Memory B cell (primary cell): Measurements from ENCODE around the gene ATIC.
"Not testable (repeated sequence)": the region's sequence is repeated elsewhere in the genome, so short reads cannot be mapped to it uniquely, and the experiment has no call there.

ENCODE experiments used
- ATAC-seq: fragments of 150-1000 bp; cut with Tn5 transposase; 2 replicates; pipeline ENCODE4 v1.10.0; 2021; ENCODE audit warnings: low read depth, mild to moderate bottlenecking, moderate library complexity
- DNase-seq, 2 donors: peaks; one replicate each; pipeline ENCODE4 v3.0.0; 2022; ENCODE audit warnings: low spot score in 2 of 2
- H3K27ac Mint-ChIP-seq: one replicate; pipeline ENCODE4 v1.8.0; 2022; ENCODE audit warnings: mild to moderate bottlenecking, moderate library complexity, mixed read lengths
- H3K27me3 Mint-ChIP-seq: one replicate; pipeline ENCODE4 v1.8.0; 2022; ENCODE audit warnings: mixed read lengths
- H3K36me3 Mint-ChIP-seq: one replicate; pipeline ENCODE4 v1.8.0; 2022; ENCODE audit warnings: mild to moderate bottlenecking, mixed read lengths
- H3K4me1 Mint-ChIP-seq: one replicate; pipeline ENCODE4 v1.8.0; 2022; ENCODE audit warnings: mixed read lengths
- H3K4me3 Mint-ChIP-seq: one replicate; pipeline ENCODE4 v1.8.0; 2022; ENCODE audit warnings: mild to moderate bottlenecking, moderate library complexity, mixed read lengths
- H3K9me3 Mint-ChIP-seq: one replicate; pipeline ENCODE4 v1.8.0; 2022; ENCODE audit warnings: mixed read lengths

The ATIC gene

DNA sequence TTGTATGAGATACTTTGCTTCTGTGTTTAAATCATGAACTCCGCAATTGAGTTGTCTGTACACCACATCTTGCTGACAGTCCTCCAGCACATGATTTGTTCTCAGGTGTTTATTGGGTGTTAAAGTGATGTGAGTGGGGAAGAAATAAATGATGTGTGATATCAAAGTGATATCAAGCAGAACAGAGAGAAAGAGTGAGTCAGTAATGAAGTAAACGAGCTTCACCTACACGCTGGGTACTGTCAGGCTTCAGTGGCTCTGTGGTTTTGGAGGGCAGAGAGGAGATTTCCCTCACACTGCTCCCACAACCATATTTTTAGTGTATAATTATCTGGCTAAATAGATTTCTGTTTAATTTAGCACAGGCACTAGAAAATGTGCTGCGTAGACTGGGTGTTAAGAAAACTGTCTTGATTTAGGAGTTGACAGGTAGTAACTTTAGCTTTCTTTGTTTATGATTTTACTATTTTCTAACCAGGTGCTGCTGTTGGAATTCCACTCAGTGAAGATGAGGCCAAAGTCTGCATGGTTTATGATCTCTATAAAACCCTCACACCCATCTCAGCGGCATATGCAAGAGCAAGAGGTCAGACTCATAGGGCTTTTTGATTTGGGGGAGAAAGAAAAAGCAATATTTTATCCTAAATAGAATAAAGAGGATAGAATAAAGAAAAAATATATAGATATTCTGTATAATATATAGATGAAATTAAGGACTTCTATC lies 21.2 kb downstream of the ATIC start:
- H3K4me1 Mint-ChIP-seq, result peaks cover 11% of the 10 kb centered on the region
- no peak overlapping the region for H3K4me3 Mint-ChIP-seq
- H3K9me3 Mint-ChIP-seq, result no peaks in the 10 kb centered on the region
- H3K36me3 Mint-ChIP-seq, result peaks cover 43% of the 10 kb centered on the region
- DNase-seq (no peak), ATAC-seq (peak; percentile 65)
- H3K27ac Mint-ChIP-seq, result peak overlapping the region; percentile 88
- no peaks in the 10 kb centered on the region for H3K27me3 Mint-ChIP-seq

GRCh38 chr2:215338883-215339679 lies 27.2 kb downstream of the ATIC start:
- Mint-ChIP-seq H3K27ac (no peak overlapping the region), H3K4me3 (no peak overlapping the region), H3K36me3 (peaks cover 42% of the 10 kb centered on the region), H3K27me3 (no peaks in the 10 kb centered on the region), H3K9me3 (no peaks in the 10 kb centered on the region), H3K4me1 (no peaks in the 10 kb centered on the region)
- DNase-seq (no peak), ATAC-seq (no peak)

- DNase-seq, result no peak
- Mint-ChIP-seq H3K4me3 (no peak overlapping the region), H3K27ac (no peak overlapping the region), H3K9me3 (no peaks in the 10 kb centered on the region), H3K27me3 (no peaks in the 10 kb centered on the region), H3K36me3 (peaks cover 43% of the 10 kb centered on the region), H3K4me1 (no peaks in the 10 kb centered on the region)
- ATAC-seq, result no peak
Observed at GRCh38 chr2:215347878-215348277, 36.0 kb downstream of the ATIC start.

- Mint-ChIP-seq H3K27ac (no peak overlapping the region), H3K4me3 (no peak overlapping the region), H3K27me3 (no peaks in the 10 kb centered on the region), H3K4me1 (no peaks in the 10 kb centered on the region), H3K36me3 (peaks cover 31% of the 10 kb centered on the region), H3K9me3 (no peaks in the 10 kb centered on the region)
- DNase-seq (no peak), ATAC-seq (no peak)
Observed at GRCh38 chr2:215352602-215353001, 40.7 kb downstream of the ATIC start.

GRCh38 chr2:215354771-215355695 lies 43.2 kb downstream of the ATIC start:
- Mint-ChIP-seq H3K4me3 (no peak overlapping the region), H3K27ac (no peak overlapping the region), H3K27me3 (no peaks in the 10 kb centered on the region), H3K9me3 (no peaks in the 10 kb centered on the region), H3K36me3 (peaks cover 18% of the 10 kb centered on the region), H3K4me1 (no peaks in the 10 kb centered on the region)
- DNase-seq (no peak), ATAC-seq (no peak)

- no peaks in the 10 kb centered on the region for H3K9me3 Mint-ChIP-seq
- H3K4me1 Mint-ChIP-seq, result no peaks in the 10 kb centered on the region
- ATAC-seq (no peak), DNase-seq (no peak)
- H3K27me3 Mint-ChIP-seq, result no peaks in the 10 kb centered on the region
- H3K36me3 Mint-ChIP-seq, result peaks cover 16% of the 10 kb centered on the region
- H3K27ac Mint-ChIP-seq, result no peak overlapping the region
- no peak overlapping the region for H3K4me3 Mint-ChIP-seq
Observed at GRCh38 chr2:215355801-215356200, 43.9 kb downstream of the ATIC start.

- no peak overlapping the region for H3K27ac Mint-ChIP-seq
- no peaks in the 10 kb centered on the region for H3K27me3 Mint-ChIP-seq
- no peak for ATAC-seq
Observed at GRCh38 chr2:215356334-215356947, 44.6 kb downstream of the ATIC start.

DNA sequence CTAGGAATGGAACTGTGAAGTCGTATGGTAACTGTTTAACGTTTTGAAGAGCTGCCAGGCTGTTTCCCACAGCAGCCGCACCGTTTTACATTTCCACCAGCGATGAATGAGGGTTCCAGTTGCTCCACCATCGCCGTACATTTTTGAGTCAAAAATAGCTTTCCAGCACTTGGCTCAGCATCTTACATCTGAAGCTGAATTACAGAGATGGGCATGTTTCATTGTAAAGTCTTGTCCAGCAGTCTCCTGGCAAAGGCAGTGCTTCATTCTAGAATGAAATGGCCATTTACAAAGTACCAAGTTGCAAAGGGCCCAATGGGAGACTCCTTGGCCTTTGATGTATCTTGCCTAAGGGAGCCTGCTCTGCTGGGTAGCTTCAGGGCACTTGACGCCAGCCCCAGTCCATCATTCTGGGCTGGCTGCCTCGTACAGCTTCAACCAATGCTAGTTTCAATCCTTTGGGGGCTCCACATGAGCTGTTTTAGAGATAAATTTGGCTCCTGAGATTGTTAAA lies 45.1 kb downstream of the ATIC start:
- Mint-ChIP-seq H3K4me1 (no peaks in the 10 kb centered on the region), H3K27ac (no peak overlapping the region), H3K4me3 (no peak overlapping the region), H3K27me3 (no peaks in the 10 kb centered on the region), H3K36me3 (peaks cover 9% of the 10 kb centered on the region), H3K9me3 (no peaks in the 10 kb centered on the region)
- no peak for DNase-seq
- no peak for ATAC-seq

More at GRCh38 chr2:215356334-215356947, 44.6 kb downstream of the ATIC start:
- DNase-seq, result no peak
- H3K9me3 Mint-ChIP-seq, result no peaks in the 10 kb centered on the region
- no peak overlapping the region for H3K4me3 Mint-ChIP-seq
- peaks cover 13% of the 10 kb centered on the region for H3K36me3 Mint-ChIP-seq
- H3K4me1 Mint-ChIP-seq, result no peaks in the 10 kb centered on the region

DNA sequence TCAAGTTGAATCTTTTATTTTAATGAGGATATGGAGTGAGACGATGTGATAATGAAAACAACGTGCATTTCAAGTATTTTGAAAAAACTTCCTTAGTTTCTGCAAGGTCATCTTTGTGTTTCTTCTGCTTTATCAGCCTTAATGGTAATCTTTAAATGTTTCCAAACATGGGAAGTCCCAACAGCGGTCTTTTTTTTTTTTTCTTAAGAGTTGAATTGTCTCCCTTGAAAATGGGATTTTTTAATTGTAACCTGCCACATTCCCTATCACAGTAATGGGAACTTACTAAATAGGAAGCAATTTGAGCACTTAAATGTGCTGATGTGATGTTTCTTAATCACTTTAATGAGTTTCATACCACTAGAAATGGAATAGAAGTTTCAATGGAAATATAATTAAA lies 45.8 kb downstream of the ATIC start:
- DNase-seq, result no peak
- no peak overlapping the region for H3K4me3 Mint-ChIP-seq
- no peak overlapping the region for H3K27ac Mint-ChIP-seq
- no peaks in the 10 kb centered on the region for H3K9me3 Mint-ChIP-seq
- peaks cover 12% of the 10 kb centered on the region for H3K36me3 Mint-ChIP-seq
- no peak for ATAC-seq
- no peaks in the 10 kb centered on the region for H3K27me3 Mint-ChIP-seq
- no peaks in the 10 kb centered on the region for H3K4me1 Mint-ChIP-seq

DNA sequence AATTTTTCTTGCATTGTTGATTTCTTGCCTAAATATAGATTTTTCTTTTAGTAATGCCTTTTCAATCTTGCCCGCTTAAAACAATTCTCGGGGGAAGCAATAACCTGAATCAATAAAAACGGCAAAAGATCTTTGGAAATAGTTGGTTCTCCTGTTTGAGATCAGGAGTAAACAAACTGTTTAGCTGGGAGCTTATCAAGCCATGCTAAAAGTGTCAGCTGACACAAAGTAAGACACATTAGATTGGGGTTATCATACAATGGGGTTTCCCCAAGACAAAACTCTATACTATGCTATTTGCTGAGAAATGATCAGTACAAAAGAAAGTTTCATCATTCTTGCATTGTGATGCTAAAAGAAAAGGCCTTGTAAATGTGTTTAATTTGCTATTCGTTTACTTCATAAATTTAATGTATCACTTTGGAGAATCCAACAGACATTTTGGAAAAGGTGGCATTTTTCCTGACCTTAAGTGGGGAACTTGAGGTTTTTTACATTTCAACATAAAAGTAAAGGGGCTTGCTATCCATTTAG lies 46.5 kb downstream of the ATIC start:
- Mint-ChIP-seq H3K4me1 (no peaks in the 10 kb centered on the region), H3K36me3 (peaks cover 12% of the 10 kb centered on the region), H3K9me3 (no peaks in the 10 kb centered on the region), H3K27ac (no peak overlapping the region), H3K27me3 (no peaks in the 10 kb centered on the region), H3K4me3 (no peak overlapping the region)
- DNase-seq (no peak), ATAC-seq (no peak)

GRCh38 chr2:215358891-215359575 lies 47.2 kb downstream of the ATIC start:
- H3K4me1 Mint-ChIP-seq, result no peaks in the 10 kb centered on the region
- H3K27me3 Mint-ChIP-seq, result no peaks in the 10 kb centered on the region
- no peak overlapping the region for H3K4me3 Mint-ChIP-seq
- no peaks in the 10 kb centered on the region for H3K9me3 Mint-ChIP-seq
- H3K36me3 Mint-ChIP-seq, result peaks cover 14% of the 10 kb centered on the region
- DNase-seq, result no peak
- ATAC-seq, result no peak
- H3K27ac Mint-ChIP-seq, result no peak overlapping the region

DNA sequence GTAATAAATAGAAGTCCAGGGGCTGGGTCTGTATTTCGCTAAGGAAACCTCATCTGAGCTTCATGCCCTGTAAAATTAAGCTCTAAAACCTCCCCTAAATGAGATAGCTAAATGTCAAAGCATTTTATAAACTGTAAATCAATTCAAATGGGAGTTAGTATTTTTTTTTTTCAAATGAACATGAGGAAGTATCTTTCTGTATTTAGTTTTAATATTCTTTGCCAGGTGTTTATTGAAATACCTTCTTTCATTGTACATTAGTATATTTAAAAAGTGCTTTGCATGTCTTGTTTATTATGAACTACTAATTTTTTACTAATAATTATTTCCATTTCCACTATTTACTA lies 47.7 kb downstream of the ATIC start:
- no peaks in the 10 kb centered on the region for H3K9me3 Mint-ChIP-seq
- no peak overlapping the region for H3K4me3 Mint-ChIP-seq
- ATAC-seq (no peak), DNase-seq (no peak)
- H3K36me3 Mint-ChIP-seq, result peaks cover 18% of the 10 kb centered on the region
- H3K27ac Mint-ChIP-seq, result no peak overlapping the region
- no peaks in the 10 kb centered on the region for H3K27me3 Mint-ChIP-seq
- no peaks in the 10 kb centered on the region for H3K4me1 Mint-ChIP-seq

DNA sequence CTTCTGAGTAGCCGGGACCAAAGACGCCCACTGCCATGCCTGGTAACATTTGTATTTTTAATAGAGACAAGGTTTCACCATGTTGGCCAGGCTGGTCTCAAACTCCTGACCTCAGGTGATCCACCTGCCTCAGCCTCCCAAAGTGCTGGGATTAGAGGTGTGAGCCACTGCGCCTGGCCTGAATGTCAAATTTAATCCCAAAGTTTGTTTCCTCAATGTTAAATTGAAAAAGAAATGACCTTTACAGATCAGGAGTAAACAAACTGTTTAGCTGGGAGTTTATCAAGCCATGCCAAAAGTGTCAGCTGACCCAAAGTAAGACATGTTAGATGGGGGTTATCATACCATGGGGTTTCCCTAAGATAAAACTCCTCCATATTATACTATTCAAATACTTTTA lies 48.2 kb downstream of the ATIC start:
- not testable (repeated sequence) for H3K27ac Mint-ChIP-seq, H3K27me3 Mint-ChIP-seq, H3K4me3 Mint-ChIP-seq, ATAC-seq, H3K4me1 Mint-ChIP-seq, DNase-seq, H3K9me3 Mint-ChIP-seq
- H3K36me3 Mint-ChIP-seq, result peaks cover 21% of the 10 kb centered on the region
